Measurements from ENCODE around the gene GBP1.

DNA sequence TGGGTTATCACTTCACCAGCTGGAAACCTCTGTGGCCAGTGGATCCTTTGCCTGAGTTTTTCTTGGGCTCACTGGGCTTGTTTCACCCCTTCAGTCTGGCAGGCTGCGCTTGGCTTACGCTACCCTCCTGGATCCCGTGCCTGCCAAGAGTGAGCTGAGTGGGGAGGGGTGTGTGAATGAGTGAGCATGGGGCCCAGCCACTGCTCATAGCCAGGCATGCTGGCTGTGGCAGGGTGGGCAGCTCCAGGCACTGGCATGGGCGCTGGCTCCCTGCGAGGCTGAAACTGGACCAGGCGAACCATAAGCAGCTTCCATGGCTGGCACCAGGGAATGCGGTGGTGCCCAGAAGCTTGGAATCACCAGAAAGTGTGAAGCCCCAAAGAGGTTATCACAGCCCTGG, 22.5 kb downstream of the GBP1 start:
- TF ChIP-seq, protein P1, sequence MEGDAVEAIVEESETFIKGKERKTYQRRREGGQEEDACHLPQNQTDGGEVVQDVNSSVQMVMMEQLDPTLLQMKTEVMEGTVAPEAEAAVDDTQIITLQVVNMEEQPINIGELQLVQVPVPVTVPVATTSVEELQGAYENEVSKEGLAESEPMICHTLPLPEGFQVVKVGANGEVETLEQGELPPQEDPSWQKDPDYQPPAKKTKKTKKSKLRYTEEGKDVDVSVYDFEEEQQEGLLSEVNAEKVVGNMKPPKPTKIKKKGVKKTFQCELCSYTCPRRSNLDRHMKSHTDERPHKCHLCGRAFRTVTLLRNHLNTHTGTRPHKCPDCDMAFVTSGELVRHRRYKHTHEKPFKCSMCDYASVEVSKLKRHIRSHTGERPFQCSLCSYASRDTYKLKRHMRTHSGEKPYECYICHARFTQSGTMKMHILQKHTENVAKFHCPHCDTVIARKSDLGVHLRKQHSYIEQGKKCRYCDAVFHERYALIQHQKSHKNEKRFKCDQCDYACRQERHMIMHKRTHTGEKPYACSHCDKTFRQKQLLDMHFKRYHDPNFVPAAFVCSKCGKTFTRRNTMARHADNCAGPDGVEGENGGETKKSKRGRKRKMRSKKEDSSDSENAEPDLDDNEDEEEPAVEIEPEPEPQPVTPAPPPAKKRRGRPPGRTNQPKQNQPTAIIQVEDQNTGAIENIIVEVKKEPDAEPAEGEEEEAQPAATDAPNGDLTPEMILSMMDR (conservative IDR thresholded peaks at IDR 0.05; ENCODE audit: low read depth in 2 of 2) = no peak
- TF ChIP-seq, protein P2, sequence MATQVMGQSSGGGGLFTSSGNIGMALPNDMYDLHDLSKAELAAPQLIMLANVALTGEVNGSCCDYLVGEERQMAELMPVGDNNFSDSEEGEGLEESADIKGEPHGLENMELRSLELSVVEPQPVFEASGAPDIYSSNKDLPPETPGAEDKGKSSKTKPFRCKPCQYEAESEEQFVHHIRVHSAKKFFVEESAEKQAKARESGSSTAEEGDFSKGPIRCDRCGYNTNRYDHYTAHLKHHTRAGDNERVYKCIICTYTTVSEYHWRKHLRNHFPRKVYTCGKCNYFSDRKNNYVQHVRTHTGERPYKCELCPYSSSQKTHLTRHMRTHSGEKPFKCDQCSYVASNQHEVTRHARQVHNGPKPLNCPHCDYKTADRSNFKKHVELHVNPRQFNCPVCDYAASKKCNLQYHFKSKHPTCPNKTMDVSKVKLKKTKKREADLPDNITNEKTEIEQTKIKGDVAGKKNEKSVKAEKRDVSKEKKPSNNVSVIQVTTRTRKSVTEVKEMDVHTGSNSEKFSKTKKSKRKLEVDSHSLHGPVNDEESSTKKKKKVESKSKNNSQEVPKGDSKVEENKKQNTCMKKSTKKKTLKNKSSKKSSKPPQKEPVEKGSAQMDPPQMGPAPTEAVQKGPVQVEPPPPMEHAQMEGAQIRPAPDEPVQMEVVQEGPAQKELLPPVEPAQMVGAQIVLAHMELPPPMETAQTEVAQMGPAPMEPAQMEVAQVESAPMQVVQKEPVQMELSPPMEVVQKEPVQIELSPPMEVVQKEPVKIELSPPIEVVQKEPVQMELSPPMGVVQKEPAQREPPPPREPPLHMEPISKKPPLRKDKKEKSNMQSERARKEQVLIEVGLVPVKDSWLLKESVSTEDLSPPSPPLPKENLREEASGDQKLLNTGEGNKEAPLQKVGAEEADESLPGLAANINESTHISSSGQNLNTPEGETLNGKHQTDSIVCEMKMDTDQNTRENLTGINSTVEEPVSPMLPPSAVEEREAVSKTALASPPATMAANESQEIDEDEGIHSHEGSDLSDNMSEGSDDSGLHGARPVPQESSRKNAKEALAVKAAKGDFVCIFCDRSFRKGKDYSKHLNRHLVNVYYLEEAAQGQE (IDR thresholded peaks at IDR 0.05; ENCODE audit: unreplicated experiment) = no peak
- TF ChIP-seq EZH2phosphoT487 (IDR thresholded peaks at IDR 0.05; ENCODE audit: unreplicated experiment) (no peak), EZH2 (IDR thresholded peaks at IDR 0.05; ENCODE audit: low read depth, unreplicated experiment) (no peak), POLR2AphosphoS5 (IDR thresholded peaks at IDR 0.05; ENCODE audit: low read depth) (no peak), NANOG (IDR thresholded peaks at IDR 0.05; ENCODE audit: borderline replicate concordance) (no peak), JUNB (IDR thresholded peaks at IDR 0.05; ENCODE audit: unreplicated experiment) (no peak), ZNF114 (CRISPR knock-in tag; IDR thresholded peaks at IDR 0.05) (no peak), CREB1 (CRISPR knock-in tag; IDR thresholded peaks at IDR 0.05; ENCODE audit: low read depth) (no peak)
- TF ChIP-seq, protein P3, sequence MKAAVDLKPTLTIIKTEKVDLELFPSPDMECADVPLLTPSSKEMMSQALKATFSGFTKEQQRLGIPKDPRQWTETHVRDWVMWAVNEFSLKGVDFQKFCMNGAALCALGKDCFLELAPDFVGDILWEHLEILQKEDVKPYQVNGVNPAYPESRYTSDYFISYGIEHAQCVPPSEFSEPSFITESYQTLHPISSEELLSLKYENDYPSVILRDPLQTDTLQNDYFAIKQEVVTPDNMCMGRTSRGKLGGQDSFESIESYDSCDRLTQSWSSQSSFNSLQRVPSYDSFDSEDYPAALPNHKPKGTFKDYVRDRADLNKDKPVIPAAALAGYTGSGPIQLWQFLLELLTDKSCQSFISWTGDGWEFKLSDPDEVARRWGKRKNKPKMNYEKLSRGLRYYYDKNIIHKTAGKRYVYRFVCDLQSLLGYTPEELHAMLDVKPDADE (IDR thresholded peaks at IDR 0.05) = no peak
- TF ChIP-seq, protein P4, sequence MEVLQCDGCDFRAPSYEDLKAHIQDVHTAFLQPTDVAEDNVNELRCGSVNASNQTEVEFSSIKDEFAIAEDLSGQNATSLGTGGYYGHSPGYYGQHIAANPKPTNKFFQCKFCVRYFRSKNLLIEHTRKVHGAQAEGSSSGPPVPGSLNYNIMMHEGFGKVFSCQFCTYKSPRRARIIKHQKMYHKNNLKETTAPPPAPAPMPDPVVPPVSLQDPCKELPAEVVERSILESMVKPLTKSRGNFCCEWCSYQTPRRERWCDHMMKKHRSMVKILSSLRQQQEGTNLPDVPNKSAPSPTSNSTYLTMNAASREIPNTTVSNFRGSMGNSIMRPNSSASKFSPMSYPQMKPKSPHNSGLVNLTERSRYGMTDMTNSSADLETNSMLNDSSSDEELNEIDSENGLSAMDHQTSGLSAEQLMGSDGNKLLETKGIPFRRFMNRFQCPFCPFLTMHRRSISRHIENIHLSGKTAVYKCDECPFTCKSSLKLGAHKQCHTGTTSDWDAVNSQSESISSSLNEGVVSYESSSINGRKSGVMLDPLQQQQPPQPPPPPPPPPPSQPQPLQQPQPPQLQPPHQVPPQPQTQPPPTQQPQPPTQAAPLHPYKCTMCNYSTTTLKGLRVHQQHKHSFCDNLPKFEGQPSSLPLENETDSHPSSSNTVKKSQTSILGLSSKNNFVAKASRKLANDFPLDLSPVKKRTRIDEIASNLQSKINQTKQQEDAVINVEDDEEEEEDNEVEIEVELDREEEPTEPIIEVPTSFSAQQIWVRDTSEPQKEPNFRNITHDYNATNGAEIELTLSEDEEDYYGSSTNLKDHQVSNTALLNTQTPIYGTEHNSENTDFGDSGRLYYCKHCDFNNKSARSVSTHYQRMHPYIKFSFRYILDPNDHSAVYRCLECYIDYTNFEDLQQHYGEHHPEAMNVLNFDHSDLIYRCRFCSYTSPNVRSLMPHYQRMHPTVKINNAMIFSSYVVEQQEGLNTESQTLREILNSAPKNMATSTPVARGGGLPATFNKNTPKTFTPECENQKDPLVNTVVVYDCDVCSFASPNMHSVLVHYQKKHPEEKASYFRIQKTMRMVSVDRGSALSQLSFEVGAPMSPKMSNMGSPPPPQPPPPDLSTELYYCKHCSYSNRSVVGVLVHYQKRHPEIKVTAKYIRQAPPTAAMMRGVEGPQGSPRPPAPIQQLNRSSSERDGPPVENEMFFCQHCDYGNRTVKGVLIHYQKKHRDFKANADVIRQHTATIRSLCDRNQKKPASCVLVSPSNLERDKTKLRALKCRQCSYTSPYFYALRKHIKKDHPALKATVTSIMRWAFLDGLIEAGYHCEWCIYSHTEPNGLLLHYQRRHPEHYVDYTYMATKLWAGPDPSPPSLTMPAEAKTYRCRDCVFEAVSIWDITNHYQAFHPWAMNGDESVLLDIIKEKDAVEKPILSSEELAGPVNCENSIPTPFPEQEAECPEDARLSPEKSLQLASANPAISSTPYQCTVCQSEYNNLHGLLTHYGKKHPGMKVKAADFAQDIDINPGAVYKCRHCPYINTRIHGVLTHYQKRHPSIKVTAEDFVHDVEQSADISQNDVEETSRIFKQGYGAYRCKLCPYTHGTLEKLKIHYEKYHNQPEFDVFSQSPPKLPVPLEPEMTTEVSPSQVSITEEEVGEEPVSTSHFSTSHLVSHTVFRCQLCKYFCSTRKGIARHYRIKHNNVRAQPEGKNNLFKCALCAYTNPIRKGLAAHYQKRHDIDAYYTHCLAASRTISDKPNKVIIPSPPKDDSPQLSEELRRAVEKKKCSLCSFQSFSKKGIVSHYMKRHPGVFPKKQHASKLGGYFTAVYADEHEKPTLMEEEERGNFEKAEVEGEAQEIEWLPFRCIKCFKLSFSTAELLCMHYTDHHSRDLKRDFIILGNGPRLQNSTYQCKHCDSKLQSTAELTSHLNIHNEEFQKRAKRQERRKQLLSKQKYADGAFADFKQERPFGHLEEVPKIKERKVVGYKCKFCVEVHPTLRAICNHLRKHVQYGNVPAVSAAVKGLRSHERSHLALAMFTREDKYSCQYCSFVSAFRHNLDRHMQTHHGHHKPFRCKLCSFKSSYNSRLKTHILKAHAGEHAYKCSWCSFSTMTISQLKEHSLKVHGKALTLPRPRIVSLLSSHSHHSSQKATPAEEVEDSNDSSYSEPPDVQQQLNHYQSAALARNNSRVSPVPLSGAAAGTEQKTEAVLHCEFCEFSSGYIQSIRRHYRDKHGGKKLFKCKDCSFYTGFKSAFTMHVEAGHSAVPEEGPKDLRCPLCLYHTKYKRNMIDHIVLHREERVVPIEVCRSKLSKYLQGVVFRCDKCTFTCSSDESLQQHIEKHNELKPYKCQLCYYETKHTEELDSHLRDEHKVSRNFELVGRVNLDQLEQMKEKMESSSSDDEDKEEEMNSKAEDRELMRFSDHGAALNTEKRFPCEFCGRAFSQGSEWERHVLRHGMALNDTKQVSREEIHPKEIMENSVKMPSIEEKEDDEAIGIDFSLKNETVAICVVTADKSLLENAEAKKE (CRISPR knock-in tag; IDR thresholded peaks at IDR 0.05) = no peak

Measured in GM23338 (cell line).